ENCODE results near the gene FGD3.

FGD3 gene

DNA sequence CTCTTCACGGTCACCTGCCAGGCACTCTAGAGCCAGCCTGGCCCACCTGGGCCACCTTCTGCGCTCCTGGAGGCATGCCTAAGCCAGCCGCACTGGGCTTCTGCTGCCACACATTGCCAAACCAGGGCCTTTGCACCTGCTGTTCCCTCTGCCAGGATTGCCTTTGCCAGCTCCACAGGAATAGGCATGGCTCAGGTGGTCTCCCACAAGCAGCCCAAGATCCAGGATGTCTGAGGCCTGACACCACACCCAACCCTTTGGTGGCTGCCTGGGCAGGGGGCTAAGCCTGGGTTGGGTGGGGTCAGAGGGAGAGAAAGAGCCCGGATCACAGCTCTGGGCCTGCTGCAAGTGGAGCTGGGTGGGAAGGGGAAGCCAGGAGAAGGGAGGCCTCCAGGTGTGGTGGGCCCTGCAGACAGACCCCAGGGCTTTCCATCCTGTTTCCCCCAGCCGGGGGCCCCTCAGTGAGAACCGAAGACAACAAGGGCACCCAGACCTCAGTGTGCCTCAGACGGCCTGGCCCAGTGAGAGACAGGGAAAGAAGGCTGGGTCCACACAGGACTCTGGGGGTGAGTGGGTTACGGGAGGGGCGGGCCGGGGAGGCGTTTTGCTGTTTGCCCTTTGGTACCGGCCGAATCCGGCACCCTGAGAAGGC lies 110.5 kb downstream of the FGD3 start:
- DNase-seq, result no peak

DNA sequence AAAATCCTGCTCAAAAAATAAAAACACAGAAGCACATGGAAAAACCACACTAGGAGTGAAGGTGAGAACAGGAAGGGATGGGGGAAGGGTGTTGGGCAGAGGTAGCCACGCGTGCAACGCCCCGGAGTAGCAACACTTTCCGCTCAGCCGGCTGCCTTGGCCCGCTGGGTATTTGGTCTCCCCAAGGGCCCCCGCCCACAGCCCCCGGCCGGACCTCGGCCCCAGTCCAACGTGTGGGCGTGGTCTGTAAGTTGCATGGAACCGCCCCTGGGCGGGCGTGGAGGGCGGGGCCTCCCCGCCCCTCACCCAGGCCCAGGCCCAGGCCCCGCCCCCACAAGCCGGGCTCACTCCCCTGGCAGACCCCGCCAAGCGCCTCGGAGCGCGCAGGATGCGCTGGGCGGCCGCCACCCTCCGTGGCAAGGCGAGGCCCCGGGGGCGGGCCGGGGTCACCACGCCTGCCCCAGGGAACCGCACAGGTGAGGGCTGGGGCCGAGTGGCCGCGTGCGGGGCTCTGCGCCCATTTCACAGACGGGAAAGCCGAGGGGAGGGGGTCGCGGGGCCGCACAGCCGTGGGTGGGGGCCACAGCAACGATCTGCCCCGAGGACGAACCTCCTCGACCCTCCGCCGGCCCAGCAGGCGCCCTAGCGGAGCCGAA lies 111.2 kb downstream of the FGD3 start, which contains the start of gene SUSD3:
TSS of gene SUSD3 (plus strand) at position 347 of the 656 bp plus-strand sequence. CDS start at position 389, 42 bp downstream.
- DNase-seq, result peak; percentile 78

DNA sequence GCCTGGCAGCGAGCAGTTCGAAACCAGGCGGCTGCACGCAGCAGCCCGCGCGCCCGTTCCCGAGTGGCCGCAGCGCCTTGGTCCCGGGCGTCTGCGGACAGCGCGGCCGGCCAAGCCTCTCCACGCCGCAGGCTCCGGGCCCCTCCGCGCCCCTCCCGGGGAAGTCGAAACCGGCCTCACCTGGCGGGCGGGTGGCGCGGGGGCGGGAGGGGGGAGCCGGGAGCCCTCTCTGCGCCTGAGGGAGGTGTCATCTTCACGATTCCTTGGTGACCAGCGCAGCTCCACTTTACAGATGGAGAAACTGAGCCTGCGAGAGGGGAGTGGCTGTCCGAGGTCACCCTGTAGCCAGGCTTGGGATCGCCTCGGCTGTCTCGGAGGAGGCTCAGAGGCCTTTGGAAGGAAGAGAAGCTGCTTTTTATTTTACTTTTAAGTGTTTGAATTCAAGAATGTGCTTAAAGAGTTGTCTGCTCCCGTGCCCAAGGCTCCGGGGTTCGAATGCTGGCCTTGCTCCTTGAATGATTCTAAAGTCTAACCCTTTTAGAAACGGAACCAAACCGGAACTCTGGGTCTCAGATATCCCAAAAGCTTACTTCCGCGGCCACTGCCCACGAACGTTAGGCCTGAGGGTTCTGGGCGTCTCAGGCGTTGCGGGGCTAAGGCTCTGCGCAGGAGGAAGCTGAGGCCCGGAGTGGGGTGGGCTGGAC lies 111.8 kb downstream of the FGD3 start:
- DNase-seq, result peak; percentile 54

DNA sequence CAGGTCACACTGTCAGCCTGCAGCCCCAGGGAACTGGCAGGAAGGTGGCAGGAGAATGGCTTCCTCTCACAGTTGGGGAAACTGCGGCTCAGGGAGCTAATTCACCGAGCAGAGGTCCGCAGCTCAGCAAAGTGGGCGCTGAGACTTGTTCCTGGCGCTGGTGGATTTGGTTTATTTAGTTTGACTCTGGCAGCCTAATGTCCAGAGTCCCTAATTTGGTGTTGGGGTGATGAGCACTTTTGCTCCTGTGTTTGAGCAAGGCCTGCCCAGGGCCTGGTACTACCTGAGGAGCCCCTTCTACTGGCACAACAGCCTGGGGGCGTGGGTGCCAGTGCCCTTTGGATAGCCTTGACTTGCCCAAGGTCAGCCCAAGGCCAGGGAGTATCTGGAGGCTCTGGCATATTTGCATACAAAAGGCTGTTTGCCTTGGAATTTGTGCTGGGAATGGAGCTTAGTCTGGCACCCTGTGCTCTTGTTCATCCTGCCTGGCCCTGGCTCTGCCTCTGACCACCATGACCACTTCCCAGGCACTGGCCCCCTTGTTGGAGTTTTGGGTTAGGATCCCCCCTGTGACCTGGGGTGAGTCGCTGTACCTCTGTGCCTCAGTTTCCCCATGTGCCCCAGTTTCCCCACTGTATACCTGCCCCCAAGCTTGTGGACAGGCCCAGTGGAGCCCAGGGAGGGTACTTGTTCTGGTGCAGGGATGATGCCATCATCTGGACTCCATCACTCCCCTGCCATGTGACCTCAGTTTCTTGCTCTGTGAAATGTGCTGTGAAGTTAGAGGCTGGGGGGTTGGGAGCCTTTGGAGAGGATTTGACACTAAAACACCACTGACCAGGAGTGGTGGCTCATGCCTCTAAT lies 112.6 kb downstream of the FGD3 start:
- no peak for DNase-seq

DNA sequence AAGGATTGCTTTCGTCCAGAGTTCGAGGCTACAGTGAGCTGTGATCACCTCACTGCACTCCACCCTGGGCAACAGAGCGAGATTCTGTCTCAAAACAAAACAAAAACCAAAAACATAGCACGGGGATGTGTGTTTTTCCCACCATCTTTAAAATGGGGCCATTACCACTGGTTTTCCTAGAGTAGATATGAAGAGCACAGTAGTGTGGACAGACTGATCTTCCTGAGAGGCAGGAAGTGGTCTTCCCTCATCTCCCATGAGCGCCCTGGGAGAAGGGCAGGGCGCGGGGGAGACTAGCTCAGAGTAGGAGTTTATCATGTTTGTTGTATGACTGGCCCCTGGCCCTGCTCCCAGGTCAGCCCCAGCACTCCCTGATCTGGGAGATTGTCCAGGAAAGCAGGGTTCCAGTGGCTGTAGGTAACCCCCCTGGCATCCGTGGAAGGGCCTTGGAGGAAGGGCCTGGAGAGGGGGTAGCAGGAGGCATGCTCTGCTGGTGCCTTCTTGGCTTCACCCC lies 113.5 kb downstream of the FGD3 start:
- no peak for DNase-seq

DNA sequence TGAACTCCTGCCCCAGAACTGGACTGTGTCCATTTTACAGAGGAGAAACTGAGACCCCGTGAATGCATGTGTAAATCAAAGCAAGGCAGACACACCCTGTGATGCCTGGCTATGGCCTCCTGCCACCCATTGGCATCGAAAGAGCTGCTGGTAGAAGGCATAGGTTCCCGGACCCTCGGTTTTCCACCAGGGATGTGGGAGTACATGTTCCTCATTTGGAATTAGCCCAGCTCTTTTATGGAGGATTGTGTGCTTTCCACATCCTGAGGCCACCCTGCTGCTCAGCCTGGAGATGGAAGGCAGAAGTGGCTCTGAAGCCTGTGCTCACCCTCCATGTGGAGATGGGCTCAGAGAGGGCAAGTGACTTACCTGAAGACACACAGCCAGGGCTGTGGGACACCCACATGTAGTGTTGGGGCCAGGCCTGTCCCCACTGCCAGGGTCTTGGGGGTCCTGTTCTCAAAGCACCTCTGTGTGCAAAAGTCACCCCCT lies 114.0 kb downstream of the FGD3 start:
- no peak for DNase-seq

DNA sequence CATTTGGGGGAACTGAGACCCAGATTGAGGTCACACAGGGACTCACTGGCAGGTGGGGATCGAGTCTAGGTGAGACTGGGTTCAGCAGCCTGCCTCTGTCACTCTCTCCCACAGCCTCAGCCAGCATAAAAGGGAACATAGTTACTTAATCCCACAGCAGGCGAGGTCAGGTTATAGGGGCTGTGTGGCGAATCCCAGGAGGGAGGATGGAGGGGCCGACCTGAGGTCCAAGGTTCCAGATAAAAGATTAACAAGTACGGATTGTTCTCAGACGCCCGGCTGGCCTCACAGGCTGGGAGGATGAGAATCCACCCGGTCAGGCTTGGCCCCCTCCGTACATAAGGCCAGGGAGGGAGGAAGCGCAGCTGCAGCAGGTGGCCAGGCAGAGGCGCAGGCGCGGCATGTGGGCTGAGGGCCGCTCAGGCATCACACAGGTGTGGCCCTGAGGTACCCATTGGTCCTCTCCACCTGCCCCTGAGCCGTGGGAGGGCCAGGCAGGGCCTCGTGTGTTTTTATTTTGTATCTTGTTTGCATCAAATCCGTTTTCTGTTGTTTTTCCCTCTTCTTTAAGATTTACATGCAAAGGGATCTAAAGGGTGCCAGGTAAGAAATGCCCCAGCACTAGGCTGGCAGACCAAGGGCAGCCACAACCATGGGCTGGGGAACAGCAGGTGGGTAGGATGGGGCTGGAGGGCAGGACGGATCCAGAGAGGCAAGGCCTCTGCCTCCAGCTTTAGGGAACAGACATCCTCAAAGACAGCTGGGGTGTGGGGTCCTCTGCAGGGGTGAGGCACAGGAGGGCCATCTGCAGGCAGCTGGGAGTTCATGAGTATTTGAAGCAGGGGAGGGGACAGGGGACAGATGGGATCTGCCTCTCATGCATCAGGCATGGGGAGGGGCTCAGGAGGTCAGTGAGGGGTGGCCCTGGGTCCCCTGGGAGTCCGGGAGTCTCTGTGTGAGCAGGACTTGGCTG lies 114.8 kb downstream of the FGD3 start:
- DNase-seq, result peak; percentile 54

DNA sequence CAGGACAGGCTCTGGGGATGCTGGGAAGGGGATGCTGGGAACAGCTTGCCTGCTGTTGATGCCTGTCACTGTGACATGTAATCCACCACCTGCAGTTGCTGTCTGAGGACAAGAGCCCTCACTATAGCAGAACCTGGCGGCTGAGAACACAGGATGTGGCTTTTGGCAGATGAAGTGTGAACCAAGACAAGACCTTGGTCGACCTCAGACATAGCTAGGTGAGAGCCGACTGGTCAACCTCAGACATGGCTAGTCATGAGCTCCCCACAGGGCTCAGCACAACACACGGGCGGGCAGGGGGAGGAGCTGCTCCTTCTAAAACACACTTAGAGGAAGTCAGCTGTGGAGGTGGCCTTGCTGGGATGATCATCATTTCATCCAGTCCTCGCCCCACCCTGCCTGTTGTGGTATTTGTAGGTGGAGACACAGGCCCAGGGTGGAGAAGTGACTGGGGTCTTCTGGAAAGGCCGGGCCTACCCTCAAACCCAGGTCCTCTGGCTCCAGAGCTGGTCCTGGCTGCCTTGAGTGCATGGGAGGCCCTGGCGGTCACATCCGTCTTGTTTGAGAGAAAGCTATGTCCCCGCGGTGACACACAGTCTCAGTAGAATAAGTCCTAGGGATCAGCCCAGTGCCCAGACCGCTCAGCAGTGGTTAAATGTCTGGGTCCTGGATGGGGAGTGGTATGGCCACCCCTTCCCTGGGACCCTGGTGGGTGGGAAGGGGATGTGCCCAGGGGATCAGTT lies 117.2 kb downstream of the FGD3 start:
- peak; percentile 91 for DNase-seq

DNA sequence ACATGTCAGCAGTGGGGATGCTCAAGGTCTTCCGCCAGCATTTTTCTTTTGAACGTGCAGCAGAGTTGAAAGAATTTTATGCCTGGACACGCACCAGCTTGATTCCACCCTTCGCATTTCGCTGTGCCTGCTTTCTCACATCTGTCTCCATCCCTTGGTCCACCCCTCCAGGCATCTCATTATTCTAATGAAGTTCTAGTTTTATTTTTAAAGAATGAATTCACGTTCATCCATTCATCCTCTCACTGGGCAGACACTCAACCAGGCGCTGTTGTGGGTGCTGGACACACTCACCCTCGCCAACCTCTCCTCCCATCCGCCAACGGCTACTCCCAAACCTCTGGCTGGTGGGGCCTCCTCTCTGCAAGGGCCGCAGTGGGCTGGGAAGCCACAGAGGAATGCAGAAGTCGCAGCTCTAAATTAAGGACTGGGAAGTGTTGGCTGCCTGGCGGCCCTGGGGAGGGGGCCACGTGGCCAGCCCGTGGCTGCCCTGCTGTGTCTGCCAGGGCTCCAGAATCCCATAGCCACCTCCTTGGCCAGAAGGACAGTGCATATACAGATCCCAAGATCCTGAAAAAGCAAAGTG lies 117.9 kb downstream of the FGD3 start:
- no peak for DNase-seq

DNA sequence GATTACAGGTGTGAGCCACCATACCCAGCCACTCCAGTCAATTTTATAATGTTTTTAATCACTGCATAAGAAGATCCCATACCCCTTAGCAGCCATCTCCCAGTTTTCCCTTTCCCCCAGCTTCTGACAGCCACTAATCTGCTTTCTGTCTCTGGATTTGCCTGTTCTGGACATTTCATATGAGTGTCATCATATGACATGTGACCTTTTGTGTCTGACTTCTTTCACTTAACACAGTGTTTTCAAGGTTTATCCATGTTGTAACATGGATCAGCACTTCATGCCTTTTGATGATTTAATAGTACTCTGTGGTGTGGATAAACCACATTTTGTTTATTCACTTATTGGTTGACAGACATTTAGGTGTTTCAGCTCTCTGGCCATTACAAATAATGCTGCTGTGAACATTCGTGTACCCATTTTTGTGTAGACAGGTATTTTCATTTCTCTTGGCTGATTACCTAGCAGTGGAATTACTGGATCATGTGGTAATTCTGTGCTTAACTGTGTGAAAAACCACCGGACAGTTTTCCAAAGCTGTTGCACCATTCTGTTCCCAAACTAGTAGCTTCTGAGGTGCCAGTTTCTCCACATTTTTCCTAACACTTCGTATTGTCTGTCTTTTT lies 119.8 kb downstream of the FGD3 start:
- no peak for DNase-seq

DNA sequence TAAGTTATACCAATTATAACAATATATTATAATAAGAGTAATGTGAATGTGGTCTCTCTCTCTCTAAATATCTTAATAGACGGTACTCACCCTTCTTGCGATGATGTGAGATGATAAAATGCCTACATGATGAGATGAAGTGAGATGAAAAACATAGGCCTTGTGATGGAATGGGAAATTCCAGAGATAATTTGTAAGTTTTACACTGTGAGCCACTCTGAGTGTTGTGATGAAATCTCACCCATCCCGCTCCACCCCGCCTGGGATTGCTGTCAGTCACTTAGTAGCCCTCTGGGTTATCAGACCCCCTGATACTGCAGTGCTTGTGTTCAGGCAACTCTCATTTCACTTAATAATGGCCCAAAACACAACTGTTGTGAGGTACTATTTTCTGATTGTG lies 121.6 kb downstream of the FGD3 start:
- no peak for DNase-seq

DNA sequence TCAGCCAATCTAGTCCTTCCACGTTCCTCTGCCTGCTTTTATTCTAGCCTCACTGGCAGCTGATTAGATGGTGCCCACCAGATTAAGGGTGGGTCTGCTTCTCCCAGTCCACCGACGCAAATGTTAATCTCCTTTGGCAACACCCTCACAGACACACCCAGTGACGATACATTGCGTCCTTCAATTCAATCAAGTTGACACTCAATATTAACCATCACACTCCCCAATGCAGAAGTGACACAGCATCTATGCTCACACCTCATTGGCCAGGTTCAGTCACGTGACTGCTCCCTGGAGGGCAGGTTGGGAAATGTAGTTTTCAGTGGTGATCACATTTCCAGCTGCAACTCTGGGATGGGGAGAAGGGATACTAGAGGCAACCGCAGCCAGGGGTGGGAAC lies 124.1 kb downstream of the FGD3 start:
- DNase-seq, result peak; percentile 52

DNA sequence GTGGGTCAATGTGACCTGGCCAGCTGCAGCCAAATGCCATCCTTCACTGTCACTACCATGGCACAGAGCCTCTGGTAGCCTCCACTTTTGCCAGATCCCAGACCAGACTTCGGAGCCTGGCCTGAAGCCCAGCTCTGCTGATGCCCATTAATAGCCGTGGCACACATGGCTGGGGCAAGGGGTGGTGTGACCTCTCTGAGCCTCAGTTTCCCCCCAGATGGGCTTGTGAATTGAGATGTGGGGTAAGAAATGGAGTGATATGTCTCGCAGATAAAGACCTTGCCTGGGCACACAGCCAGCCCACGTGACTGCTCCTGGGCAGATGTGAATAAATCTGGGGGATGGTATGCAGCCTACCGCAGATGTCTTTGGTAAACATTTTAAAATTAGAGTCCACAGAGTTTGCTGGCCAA lies 125.1 kb downstream of the FGD3 start:
- DNase-seq, result no peak

DNA sequence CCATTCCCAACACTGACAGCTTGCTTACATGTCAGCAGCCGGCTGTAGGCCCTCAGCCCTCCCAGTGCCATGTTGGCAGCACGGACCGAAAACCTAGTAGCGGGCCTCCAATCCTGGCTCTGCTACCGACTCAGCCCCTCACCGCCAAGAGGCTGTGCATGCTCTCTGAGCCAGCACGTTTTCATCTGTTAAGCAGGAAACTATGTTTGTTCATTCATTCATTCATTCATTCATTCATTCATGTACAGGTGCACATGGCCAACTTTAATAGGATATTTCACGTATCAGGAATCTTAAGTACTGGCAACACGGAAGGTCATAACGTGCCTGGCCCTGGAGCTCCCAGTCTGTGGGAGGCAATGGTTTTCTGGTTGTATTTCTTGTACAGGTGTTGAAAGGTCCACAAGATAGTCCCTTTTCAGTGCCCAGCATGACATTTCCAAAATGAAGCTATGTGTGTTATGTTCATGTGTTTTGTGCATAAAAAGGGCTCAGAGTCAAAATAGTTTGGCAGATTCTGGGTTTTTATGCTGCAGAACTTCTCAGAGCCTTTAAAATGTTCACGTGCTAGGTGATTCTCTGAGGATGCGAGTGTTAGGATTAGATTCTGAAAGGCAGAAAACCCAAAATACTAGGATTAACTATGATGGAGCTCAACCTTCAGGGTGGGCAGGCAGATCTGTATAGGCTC lies 128.9 kb downstream of the FGD3 start:
- DNase-seq, result no peak

DNA sequence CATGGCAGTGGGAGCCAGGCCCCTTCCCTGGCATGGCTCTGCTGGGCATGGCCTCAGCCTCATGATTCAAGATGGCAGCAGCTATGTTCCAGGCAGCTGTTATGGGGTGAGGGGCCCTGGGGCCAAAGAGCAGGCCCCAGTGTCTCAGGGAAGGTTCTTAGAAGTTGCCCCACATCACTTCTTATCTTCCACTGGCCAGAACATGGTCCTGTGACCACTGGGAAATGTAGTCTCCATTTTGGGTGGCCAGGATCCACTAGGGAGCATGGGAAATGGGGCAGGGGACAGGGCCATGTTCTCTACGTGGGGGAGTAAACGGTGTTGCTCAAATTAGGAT lies 129.4 kb downstream of the FGD3 start:
- no peak for DNase-seq

DNA sequence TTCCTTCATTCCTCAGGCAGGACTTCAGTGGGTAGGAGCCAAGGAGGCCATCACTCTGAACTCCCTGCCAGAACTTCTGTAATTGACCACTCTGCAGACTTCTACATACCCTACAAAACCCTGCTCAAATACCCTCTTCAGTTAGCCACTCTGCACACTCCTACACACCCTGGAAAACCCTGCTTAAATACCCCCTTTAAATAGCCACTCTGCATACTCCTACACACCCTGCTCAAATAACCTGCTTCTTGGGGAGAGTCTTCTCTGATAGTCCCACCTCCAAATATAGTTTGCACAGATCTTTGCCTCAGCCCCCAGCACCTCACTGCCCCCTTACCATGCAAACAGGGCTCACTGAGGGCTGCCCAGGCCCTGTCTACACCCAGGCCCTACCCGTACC lies 130.0 kb downstream of the FGD3 start:
- no peak for DNase-seq

DNA sequence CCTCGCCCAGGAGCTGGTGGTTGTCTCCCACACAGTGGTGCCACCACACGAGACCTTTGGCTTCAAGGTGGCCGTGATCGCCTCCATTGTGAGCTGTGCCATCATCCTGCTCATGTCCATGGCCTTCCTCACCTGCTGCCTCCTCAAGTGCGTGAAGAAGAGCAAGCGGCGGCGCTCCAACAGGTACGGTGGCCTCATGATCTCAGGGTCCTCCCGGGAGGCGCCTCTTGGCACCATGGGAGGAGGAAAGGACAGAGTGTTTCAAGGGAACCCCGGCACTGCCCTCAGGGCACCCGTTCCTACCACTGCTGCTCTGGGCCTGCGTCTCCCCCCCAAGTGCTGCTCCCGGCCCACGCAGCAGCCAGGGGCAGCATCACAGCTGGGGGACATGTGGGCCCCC lies 130.5 kb downstream of the FGD3 start:
- no peak for DNase-seq

DNA sequence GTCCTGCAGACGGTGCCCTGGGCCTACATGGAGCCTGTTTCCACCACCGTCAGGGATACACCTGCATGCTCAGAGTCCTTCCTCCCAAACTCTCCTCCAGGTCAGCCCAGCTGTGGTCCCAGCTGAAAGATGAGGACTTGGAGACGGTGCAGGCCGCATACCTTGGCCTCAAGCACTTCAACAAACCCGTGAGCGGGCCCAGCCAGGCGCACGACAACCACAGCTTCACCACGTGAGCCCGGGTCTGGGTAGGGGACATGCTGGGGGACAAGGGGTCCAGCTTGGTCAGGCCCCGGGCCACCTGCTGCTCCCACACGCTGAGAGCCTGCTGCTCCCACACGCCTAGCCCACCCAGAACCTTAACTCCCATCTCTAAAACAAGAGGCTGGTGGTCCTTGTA lies 132.0 kb downstream of the FGD3 start:
- DNase-seq, result no peak

DNA sequence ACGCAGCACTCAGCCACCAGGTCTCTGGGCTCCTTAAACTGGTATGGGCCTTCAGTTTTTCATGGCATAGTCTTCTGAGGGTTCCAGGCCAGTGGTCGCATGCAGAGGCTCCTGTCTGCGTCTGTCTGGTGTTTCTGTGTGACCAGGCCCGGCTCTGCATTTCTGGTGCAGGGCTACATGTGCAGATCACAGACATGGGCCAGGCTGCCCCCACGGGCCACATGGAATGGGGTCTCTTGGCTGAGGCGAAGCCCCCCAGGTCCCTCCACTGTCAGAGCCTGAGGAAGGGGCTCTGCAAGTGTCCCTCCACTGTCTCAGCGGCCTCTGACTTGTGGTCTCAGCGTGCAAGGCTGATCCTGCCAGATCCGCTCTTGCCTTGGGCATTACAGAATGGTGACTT lies 133.1 kb downstream of the FGD3 start:
- peak; percentile 17 for DNase-seq

All from stimulated activated CD8-positive, alpha-beta memory T cell treated with anti-CD3 and anti-CD28 coated beads, Interleukin-4, amount 100 ng/mL, for 48 hours (primary cell).